ENCODE measurements around the gene PCBP3. TPM values are rescaled to one million over a fixed set of nuclear protein-coding genes. Genes with fewer than 3 reads are reported as not detected.

Gene PCBP3
- polyA plus RNA-seq, 1 experiment, result 1.6 TPM

DNA sequence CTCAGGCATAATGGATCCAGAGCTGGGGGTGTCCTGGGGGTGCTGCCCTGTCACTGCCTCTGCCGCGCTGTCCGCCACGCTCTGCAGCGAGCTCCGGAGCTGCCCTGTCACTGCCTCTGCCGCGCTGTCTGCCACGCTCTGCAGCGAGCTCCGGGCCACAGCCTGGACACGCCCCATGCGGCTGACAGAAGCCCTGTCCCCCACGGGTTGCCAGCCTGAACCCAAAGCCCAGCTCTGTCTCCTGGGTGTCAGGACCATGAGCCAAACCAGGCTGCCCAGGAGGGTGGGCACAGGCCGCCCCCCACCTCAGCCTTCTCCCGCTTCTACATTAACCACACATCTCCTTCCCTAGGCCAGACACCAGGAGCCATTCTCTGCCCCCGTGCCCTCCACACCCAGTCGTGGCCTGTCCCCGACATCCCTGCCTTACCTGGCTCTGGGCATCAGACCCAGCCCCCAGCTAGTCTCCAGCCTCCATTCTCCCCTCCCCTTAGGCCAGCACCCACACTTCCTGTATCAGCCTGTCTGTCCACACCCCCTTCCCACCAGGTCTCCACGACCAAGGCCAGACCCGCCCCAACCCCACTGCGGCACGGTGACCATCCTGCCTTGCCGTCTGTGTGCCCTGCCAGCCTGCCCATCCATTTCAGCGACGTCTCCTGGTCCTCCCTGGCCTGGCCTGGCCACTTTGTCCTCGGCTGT is 265.2 kb downstream of the PCBP3 start:
- Histone ChIP-seq H3K9me3 (ENCODE audit: control insufficient read depth, insufficient read depth, low read length) (no peaks in the 10 kb centered on the region; the same call in 1 of the 2 replicates), H3K4me3 (ENCODE audit: low read depth, low read length) (no peak overlapping the region), H3K27ac (ENCODE audit: low read depth, low read length) (no peak overlapping the region), H3K27me3 (ENCODE audit: control insufficient read depth, insufficient read depth, low read length) (peaks cover 5% of the 10 kb centered on the region)
- no peak for DNase-seq (ENCODE audit: low read depth, low spot score)
- TF ChIP-seq, protein P1, sequence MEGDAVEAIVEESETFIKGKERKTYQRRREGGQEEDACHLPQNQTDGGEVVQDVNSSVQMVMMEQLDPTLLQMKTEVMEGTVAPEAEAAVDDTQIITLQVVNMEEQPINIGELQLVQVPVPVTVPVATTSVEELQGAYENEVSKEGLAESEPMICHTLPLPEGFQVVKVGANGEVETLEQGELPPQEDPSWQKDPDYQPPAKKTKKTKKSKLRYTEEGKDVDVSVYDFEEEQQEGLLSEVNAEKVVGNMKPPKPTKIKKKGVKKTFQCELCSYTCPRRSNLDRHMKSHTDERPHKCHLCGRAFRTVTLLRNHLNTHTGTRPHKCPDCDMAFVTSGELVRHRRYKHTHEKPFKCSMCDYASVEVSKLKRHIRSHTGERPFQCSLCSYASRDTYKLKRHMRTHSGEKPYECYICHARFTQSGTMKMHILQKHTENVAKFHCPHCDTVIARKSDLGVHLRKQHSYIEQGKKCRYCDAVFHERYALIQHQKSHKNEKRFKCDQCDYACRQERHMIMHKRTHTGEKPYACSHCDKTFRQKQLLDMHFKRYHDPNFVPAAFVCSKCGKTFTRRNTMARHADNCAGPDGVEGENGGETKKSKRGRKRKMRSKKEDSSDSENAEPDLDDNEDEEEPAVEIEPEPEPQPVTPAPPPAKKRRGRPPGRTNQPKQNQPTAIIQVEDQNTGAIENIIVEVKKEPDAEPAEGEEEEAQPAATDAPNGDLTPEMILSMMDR (IDR thresholded peaks at IDR 0.05; ENCODE audit: low read depth, low read length), result no peak
- CTCF ChIA-PET, result no interaction called here
- POLR2A ChIA-PET, result no interaction called here

DNA sequence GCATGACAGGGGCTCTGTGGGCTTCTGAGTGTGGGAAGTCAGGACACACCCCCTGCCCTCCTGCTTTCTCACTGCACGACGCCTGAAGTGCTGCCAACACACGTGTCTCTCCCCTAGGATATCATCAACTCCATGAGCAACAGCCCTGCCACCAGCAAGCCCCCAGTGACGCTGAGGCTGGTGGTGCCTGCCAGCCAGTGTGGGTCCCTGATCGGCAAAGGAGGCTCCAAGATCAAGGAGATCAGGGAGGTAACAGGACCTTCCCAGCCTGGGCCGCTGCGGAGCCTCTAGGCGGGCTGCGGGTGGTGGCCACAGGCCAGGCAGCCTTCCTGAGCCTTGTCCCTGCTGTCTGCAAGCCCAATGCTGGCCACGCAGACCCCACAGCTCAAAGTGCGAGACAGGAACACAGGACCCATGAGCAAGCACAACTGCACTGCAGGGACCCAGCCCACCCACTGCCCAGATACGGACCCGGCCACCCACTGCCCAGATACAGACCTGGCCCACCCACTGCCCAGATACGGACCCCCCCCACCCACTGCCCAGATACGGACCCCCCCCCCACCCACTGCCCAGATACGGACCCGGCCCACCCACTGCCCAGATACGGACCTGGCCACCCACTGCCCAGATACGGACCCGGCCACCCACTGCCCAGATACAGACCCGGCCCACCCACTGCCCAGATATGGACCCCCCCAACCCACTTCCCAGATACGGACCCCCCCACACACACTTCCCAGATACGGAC is 265.9 kb downstream of the PCBP3 start:
- Histone ChIP-seq H3K4me3 (ENCODE audit: low read depth, low read length) (no peak overlapping the region), H3K27me3 (ENCODE audit: control insufficient read depth, insufficient read depth, low read length) (peaks cover 5% of the 10 kb centered on the region), H3K9me3 (ENCODE audit: control insufficient read depth, insufficient read depth, low read length) (no peaks in the 10 kb centered on the region; the same call in 1 of the 2 replicates), H3K27ac (ENCODE audit: low read depth, low read length) (no peak overlapping the region)
- ChIA-PET CTCF (no interaction called here), POLR2A (no interaction called here)
- DNase-seq (ENCODE audit: low read depth, low spot score), result no peak
- TF ChIP-seq, protein P1 (IDR thresholded peaks at IDR 0.05; ENCODE audit: low read depth, low read length), result no peak

DNA sequence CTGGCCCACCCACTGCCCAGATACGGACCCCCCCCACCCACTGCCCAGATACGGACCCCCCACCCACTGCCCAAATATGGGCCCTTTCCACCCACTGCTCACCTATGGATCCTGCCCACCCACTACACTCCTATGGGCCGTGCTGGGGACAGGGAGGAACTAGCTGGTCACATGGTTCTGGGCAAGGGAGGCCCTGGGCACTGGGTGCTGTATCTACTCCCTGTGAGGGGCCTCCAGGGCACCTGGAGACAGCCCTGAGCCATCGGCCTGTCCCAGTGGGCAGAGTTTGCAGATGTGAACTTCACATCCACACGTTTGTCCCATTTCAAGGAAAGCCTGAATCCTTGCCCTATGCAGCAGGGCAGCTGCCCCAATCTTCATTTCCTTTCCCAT is 266.6 kb downstream of the PCBP3 start:
- Histone ChIP-seq H3K27ac (ENCODE audit: low read depth, low read length) (no peak overlapping the region), H3K9me3 (ENCODE audit: control insufficient read depth, insufficient read depth, low read length) (no peaks in the 10 kb centered on the region; the same call in 1 of the 2 replicates), H3K27me3 (ENCODE audit: control insufficient read depth, insufficient read depth, low read length) (peaks cover 5% of the 10 kb centered on the region), H3K4me3 (ENCODE audit: low read depth, low read length) (no peak overlapping the region)
- ChIA-PET CTCF (no interaction called here), POLR2A (no interaction called here)
- DNase-seq (ENCODE audit: low read depth, low spot score), result no peak
- TF ChIP-seq, protein P1 (IDR thresholded peaks at IDR 0.05; ENCODE audit: low read depth, low read length), result no peak

DNA sequence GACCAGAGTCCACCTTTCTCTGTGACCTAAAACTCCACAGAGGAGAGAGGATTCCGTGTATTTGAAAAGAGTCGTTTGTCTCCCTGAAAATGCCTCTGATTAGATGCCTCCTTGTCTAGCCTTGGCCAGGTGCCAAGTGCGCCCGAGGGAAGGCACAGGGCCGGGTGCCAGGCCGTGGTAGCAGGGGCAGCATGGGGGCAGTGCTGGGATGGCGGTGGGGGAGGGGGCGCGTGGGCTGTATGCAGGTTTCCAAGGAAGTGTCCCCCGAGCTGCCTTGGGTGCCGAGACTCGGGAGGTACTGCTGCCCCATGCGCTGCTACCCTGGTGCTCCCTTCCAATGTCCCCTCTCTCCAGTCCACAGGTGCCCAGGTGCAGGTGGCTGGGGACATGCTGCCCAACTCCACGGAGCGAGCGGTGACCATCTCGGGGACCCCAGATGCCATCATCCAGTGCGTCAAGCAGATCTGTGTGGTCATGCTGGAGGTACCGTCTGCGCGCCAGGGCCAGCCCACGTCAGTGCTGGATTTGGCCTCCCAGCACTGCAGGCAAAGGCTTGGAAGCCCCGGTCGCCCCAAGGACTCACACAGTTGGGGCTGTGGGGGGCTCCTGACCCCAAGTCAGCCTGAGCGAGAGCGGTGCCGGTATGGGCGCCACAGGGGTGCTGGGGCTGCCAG is 267.2 kb downstream of the PCBP3 start:
- no peak overlapping the region for H3K4me3 ChIP-seq (ENCODE audit: low read depth, low read length)
- no peak for DNase-seq (ENCODE audit: low read depth, low spot score)
- ChIA-PET CTCF (no interaction called here), POLR2A (no interaction called here)
- H3K9me3 ChIP-seq (ENCODE audit: control insufficient read depth, insufficient read depth, low read length), result no peaks in the 10 kb centered on the region; the same call in 1 of the 2 replicates
- H3K27me3 ChIP-seq (ENCODE audit: control insufficient read depth, insufficient read depth, low read length), result peaks cover 5% of the 10 kb centered on the region
- TF ChIP-seq, protein P1 (IDR thresholded peaks at IDR 0.05; ENCODE audit: low read depth, low read length), result no peak
- H3K27ac ChIP-seq (ENCODE audit: low read depth, low read length), result no peak overlapping the region
